B cell (primary cell): ENCODE data around the gene PLA2R1.
A peak's percentile ranks its signal among the peaks of the same experiment; 100 is the strongest.

Experiments
- CTCF ChIP-seq: fragments of 200-600 bp; IDR thresholded peaks from one replicate; pipeline ENCODE4 v1.8.0; 2022; ENCODE audit warnings: antibody characterized with exemption, mild to moderate bottlenecking
- EZH2 ChIP-seq: IDR thresholded peaks from 2 replicates; pipeline ENCODE4 v1.6.1; 2012; ENCODE audit warnings: borderline replicate concordance, low read depth, mild to moderate bottlenecking, moderate library complexity, low read length; ENCODE audit not compliant: insufficient read depth, poor library complexity, severe bottlenecking

DNA sequence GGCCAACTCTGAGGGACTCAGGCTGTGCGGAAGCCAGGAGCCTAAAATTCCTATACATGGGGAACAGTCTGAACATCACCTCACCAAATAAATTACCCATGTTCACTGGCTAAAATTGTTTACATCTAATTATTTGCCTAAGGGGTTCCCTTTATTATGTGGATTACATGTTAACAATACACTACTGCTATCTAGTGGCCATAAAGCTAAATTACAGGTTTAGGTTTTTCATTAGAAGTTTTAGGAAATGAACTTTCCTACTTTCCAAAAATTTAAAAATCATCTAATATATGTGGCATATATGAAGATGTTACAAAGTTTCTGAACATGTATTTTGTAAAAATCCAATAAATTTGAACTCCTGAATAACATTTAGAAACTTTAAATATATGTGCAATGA, 40.3 kb downstream of the PLA2R1 start:
- TF ChIP-seq CTCF (peak; percentile 37), EZH2 (no peak)
